GM21367 (cell line): ENCODE results near the gene SLC29A1.

Experiments used
- ATAC-seq: cut with Tn5 transposase; IDR thresholded peaks from one replicate; pipeline ENCODE4 v1.9.1; 2021; ENCODE audit not compliant: unreplicated experiment

SLC29A1 gene

DNA sequence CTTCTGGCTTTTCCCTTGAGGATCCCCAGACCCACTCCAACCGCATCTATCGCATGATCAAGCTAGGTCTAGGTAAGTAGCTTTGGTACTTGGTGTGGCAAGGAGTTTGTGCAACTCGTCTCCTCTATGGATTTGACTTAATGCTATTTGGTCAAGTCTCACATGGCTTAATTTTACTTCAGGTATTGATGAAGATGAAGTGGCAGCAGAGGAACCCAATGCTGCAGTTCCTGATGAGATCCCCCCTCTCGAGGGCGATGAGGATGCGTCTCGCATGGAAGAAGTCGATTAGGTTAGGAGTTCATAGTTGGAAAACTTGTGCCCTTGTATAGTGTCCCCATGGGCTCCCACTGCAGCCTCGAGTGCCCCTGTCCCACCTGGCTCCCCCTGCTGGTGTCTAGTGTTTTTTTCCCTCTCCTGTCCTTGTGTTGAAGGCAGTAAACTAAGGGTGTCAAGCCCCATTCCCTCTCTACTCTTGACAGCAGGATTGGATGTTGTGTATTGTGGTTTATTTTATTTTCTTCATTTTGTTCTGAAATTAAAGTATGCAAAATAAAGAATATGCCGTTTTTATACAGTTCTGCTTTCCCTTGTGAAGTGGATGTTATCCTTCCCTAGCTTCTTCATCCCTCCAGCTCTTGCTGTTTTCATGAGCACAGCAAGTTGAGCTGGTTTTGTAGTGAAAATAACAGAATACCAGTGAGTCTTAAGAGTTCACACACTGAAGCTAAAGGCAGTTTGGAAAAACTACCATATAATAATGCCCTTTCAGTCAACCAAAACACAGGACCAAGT lies 30.1 kb downstream of the SLC29A1 start:
- no peak for ATAC-seq

DNA sequence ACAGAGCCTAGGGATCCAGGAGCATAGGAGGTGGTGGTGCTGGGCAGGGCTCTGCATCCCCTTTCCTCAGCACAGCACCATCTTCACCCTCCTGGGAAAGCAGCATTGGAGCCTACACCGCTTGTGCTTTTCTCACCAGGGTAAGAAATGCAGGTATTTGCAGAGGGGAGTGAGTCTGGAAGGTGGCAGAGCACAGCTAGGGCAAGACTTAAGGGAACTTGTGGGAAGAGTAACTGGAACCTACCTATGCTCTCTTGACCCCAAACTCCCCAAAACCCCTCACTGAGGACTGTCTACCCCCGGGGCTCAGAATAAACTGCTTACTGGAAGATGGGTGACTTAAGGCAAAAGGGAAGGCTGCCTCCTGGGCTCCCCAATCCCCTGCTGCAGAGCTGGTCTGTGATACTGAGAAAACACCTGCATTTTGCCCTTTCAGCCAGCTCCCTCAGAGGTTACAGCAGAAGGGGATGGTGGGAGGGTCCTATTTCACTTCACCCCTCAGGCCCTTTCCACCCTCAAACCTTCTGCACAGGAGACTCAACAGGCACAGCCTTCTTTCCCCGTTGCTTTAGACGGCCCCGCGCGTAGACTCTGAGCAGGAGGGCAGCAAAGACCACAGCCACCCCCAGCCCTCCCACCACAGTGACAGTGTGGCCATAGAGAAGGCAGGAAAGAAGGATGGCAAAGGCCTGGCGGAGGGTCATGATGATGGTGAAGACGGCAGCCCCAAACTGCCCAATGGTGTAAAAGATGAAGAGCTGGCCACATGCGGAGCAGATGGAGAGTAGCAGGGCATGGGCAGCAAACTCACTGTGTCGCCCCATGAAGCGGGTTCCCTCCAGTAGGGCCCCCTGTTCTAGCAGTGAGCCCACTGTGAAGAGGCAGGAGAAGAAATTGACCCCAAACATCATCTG lies 31.1 kb downstream of the SLC29A1 start:
- no peak for ATAC-seq

DNA sequence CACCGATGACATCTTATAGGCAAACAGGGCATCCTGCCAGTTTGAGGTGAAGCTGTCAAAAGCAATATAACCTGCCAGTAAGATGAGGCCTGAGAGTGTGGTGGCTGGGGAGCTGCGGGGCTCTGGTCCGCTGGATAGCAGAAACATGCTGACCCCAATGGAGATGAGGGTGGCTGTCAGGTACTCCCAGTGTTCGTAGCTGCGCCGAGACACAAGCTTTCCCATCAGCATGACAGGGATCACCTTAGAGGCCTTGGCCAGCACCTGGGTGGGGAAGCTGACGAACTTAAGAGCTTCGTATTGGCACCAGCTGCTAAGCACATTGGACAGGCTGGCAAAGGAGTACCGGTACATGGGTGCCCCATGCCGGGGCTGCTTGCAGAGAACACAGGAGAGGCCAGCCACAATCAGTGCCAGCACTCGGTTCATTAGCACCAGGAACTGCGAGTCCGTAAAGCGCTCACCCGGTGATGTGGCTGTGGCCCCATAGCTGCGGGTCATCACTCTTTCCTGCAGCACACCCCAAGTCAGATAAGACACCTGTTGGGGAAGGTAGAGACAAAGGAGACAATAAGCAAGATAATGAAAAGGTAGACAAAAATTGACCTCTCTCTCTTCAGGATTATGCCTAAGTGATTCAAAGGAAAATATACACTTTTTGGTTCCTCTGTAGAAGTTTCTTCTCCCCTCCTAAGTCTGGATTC lies 31.9 kb downstream of the SLC29A1 start:
- ATAC-seq: no peak

DNA sequence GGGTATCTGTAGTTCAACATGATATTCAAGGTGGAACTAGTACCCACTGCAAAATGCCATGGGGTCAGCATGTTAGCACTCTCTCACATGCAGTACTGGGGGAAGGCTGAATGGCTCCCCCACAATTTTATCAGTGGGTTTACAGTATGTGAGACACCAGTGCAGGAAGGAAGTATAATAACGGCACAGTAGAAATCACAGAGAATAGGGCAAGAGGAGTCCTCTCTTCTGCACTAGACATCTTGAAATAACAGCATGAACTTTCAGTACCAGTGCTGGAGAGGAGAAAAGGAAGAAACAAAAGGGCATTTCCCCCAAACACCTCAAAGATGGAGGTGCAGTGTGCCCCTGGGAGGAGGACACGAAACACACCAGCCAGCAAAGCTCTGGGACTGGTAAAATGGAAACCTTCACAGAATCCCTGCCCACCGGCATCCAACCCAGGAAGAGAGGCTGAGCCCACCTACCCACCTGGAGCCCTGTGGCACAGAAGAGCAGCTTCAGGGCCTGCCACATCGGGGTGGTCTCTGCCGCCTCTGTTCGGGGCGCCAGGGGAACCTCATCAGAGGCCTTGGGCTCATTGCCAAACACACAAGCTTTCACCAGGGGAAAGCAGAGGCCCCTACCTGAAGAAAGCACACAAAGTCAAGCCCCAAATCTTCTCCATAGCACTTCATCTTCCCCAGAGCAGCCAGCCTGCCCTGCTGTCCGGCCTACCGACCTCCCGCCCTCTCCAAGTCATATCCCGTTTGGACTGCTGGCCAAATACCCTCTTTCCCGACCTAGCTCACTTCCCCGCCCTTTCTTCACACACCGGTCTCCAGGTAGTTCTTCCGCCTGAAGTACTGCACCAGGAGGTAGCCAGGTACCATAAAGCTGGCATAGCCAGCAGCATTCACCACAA lies 32.7 kb downstream of the SLC29A1 start:
- ATAC-seq: no peak

DNA sequence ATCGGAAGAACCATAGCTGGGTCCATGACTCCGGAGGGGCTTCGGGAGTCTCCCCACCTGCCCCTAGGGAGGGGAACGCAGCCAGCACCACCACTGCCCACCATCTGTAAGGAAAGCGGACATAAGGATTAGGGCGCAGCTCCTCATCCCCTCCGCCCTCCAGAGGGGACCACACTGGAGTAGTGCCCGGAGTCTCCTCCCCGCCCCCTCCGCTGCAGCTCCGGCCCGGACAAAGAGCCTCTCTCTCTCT lies 33.3 kb downstream of the SLC29A1 start:
- no peak for ATAC-seq

DNA sequence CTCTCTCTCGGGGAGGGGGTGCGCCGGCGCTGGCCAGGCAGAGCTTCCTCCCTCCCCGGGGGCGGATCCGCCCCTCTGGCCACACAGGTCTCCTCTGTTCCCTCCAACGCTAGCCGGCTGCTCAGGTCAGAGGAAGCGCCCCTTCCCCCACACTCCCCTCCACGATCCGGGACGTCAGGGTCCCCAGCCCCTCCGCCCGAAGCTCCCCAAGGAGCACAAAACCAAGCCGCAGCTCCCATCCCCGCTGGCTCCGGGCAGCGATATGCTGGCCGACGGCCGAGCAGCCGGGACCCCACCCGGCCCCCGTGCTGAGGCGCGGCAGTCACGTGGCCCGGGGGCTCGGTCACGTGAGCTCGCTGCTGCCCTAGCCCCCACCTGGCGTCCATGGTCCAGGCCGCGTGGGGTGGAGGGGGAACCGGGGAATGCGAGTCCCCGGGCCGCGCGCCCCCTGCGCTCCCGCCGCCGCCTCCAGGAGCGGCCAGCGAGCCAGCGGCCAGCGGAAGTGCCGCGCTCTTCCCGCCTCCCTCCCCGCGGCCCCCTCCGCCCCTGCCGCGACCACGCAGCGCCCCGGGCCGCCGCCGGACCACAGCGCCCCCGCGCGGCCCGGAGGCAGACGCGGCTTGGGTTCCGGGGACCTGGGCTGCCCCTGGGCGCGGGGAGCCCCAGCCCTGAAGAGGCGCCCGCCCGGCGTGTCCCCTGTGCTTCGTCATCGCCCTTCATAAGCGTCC lies 33.8 kb downstream of the SLC29A1 start, which contains the start of gene SLC35B2:
TSS of gene SLC35B2 (minus strand) at position 504 of the 728 bp plus-strand sequence. CDS start at position 386, 118 bp downstream.
- peak; percentile 35 for ATAC-seq

- peak; percentile 1 for ATAC-seq
These were observed 34.4 kb downstream of the SLC29A1 start for GRCh38 chr6:44257753-44258324.

GRCh38 chr6:44258325-44258863 lies 35.0 kb downstream of the SLC29A1 start:
- ATAC-seq: no peak

- no peak for ATAC-seq
These were observed 35.5 kb downstream of the SLC29A1 start for GRCh38 chr6:44258921-44259320.

- no peak for ATAC-seq
These were observed 36.6 kb downstream of the SLC29A1 start for GRCh38 chr6:44260011-44260410.

DNA sequence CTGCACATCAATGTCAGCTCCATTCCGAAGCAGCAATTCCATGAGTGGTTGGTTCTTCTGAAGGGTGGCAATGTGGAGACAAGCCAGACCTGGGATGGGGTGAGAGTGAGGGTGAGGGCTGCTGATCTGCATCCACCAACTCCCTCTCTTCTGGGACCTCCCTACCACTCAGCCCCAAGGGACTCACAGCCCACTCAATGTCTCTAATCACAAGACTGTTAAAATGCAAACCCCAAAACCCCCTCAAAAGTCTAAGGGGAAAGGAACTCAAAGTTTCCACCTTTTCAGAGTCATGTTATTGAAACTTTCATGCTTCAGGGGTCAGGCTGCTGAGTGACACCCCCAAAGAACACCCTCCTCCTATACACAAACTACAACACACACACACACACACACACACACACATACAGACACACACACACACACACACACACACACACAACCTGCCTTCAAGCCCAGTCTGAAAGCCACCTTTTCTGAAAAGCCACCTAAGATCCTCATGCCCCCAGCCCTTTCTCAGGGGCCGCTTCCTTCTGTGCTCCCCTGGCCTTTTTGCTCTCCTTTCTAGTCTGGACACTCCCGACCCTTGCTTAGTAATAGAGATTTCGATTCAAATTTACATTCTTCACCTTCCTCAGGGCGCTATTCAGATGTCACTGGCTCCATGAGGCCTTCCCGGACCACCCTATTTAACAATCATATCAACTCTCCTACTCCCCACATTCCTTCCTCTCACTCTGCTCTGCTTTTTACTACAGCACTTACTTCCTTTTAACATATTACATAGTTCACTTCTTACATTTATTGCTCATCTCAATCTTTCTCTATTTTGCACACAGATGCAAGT lies 37.3 kb downstream of the SLC29A1 start:
- ATAC-seq: no peak

DNA sequence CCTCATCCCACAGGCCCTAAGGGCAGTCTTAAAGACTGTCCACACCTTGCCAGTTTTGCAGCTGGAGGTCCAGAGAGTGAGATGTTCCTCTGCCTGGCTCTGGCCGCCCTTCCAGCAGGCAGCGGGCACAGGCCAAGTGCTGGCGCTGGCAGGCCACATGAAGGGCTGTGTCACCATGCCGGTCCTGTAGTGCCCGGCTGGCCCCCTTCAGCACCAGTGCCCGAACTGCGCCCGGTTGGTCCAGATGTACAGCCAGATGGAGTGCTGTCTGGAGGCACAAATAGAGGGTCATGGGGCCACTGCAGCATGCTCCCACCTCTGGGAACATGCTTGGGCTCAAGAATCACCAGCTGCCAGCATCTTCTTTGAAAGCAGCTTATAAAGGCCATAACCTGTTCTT lies 38.2 kb downstream of the SLC29A1 start:
- no peak for ATAC-seq

GRCh38 chr6:44262467-44263353 lies 39.3 kb downstream of the SLC29A1 start:
- no peak for ATAC-seq

DNA sequence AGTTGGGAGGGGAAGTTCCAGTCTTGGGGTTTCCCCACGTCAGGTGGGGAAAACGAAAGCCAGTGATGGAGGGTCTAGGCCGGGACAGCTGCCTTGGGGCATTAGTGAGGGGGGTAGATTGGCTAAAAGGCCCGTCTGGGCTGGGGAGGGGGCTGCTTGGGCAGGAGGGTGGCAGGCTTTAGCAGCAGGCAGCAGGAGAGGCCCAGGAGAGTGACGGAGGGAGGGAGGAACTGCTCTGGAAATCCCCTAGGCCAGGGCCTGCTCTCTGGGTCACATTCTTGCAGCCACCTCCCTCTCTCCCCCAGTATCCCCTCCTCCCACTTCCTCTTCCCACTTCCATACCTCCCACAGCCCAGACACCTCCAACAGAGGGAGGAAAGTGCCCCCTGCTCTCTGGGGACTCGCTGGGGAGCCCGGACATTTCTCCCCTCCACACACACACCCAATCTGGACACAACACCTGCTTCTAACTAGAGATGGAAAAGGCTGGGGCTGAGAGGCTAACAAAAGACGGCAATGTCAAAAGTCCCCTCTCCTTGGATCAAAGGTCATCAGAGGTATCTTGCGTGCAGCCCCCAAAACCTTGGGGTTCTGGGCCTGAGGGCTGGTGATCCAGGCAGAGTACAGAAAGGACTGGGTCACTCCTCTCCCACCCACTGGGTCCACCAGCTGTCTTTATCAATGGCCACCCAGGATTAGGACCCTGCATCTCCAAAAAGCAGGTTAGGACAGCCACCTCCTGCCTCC lies 40.1 kb downstream of the SLC29A1 start:
- ATAC-seq: no peak

GRCh38 chr6:44264154-44265006 lies 41.0 kb downstream of the SLC29A1 start:
- peak; percentile 29 for ATAC-seq
